Heart left ventricle (tissue), 13 donors: ENCODE results near the gene PEX3.

Experiments
- POLR2A ChIP-seq, 2 donors: fragments of 450-650 bp; IDR thresholded peaks; one replicate each; pipeline ENCODE4 v1.6.1; 2017; ENCODE audit warnings: antibody characterized with exemption in 2 of 2, mild to moderate bottlenecking in 2 of 2, moderate library complexity in 2 of 2
- TF ChIP-seq, protein P1 (sequence below), 12 donors: fragments of 200-600 bp; sonication (generic) in 4 of 12; IDR thresholded peaks; one replicate each; pipeline versions ENCODE4 v1.5.0 to v1.8.0; 2018 to 2022; ENCODE audit warnings: antibody characterized with exemption in 12 of 12, mild to moderate bottlenecking in 5 of 12
- donor health status: ischemic (EF 13 %, LVEDD 7.1; RV severe dilation, severe dysfunction).
- donor health status: DM: no; HTN: yes; CAD: no.
- donor health status: DM: no; HTN: no; CAD: no.
- donor health status: ischemic (EF 25% LVEDD 6.9; RV normal size, moderate dysfunction).
- donor health status: ischemic (EF 25% LVEDD 5.7; RV mildly dilated, moderate dysfunction).
- donor health status: ischemic (EF 35%, LVEDD 5.7; RV mildly dilated, moderate dysfunction).
- donor health status: nonischemic (EF 11% LVEDD 7.7; RV severe dilation, severe dysfunction).
- donor health status: DM: yes; HTN: yes; CAD: no.
- donor health status: PGD.
- donor health status: ischemic (EF 29% LVEDD 5.4; RV normal size, mild dysfunction).
- donor health status: nonischemic (EF 23%, LVEDD 6.1; RV moderate dilation, normal function).

GRCh38 chr6:143486752-143487151 is 36.1 kb downstream of the PEX3 start:
- TF ChIP-seq, protein P1, sequence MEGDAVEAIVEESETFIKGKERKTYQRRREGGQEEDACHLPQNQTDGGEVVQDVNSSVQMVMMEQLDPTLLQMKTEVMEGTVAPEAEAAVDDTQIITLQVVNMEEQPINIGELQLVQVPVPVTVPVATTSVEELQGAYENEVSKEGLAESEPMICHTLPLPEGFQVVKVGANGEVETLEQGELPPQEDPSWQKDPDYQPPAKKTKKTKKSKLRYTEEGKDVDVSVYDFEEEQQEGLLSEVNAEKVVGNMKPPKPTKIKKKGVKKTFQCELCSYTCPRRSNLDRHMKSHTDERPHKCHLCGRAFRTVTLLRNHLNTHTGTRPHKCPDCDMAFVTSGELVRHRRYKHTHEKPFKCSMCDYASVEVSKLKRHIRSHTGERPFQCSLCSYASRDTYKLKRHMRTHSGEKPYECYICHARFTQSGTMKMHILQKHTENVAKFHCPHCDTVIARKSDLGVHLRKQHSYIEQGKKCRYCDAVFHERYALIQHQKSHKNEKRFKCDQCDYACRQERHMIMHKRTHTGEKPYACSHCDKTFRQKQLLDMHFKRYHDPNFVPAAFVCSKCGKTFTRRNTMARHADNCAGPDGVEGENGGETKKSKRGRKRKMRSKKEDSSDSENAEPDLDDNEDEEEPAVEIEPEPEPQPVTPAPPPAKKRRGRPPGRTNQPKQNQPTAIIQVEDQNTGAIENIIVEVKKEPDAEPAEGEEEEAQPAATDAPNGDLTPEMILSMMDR (IDR thresholded peaks at IDR 0.05) = no peak
- no peak for TF ChIP-seq POLR2A (IDR thresholded peaks at IDR 0.05)
